ENCODE results near the gene TMEM248. TPM values are rescaled to one million over a fixed set of nuclear protein-coding genes. Genes with fewer than 3 reads are reported as not detected.

TMEM248 gene
- total and polyA plus RNA-seq, 2 of the 13 experiments (the other 11 are each of a cell fraction or from before 2014, with no cell fraction given), result 54.3 to 109 TPM

GRCh38 chr7:66920769-66921395 lies at the start of gene TMEM248 (continued):
- peak; percentile 79; the same call in 1 of the 2 replicates for TF ChIP-seq LBX2 (CRISPR knock-in tag; IDR thresholded peaks at IDR 0.05; ENCODE audit: borderline replicate concordance)
- peak; percentile 81; the same call in 1 of the 2 replicates for TF ChIP-seq KDM5A (IDR thresholded peaks at IDR 0.05; ENCODE audit: borderline replicate concordance, low read length)
- peak; percentile 96; the same call in 1 of the 2 replicates for TF ChIP-seq ZMYM2 (CRISPR knock-in tag; IDR thresholded peaks at IDR 0.05)
- TF ChIP-seq ZBTB25 (CRISPR knock-in tag; IDR thresholded peaks at IDR 0.05), result peak; percentile 73; the same call in 1 of the 2 replicates
- TF ChIP-seq ZNF503 (CRISPR knock-in tag; IDR thresholded peaks at IDR 0.05), result peak; percentile 75
- peak; percentile 71; the same call in 1 of the 2 replicates for TF ChIP-seq HOXD1 (CRISPR knock-in tag; IDR thresholded peaks at IDR 0.05)
- TF ChIP-seq BRF2 (CRISPR knock-in tag; IDR thresholded peaks at IDR 0.05), result peak; percentile 81; the same call in 1 of the 2 replicates
- TF ChIP-seq CHD2 (IDR thresholded peaks at IDR 0.05; ENCODE audit: low read depth, low read length), result no peak
- TF ChIP-seq ZUFSP (CRISPR knock-in tag; IDR thresholded peaks at IDR 0.05; ENCODE audit: borderline replicate concordance), result no peak
- peak; percentile 96; the same call in 1 of the 2 replicates for TF ChIP-seq ZNF784 (CRISPR knock-in tag; IDR thresholded peaks at IDR 0.05; ENCODE audit: borderline replicate concordance)
- peak; percentile 88; the same call in 1 of the 2 replicates for TF ChIP-seq ZNF253 (CRISPR knock-in tag; IDR thresholded peaks at IDR 0.05; ENCODE audit: borderline replicate concordance)
- peak; percentile 88 to 91 for TF ChIP-seq HMGXB4 (CRISPR knock-in tag; IDR thresholded peaks at IDR 0.05; ENCODE audit: borderline replicate concordance in 1 of 2, low read depth in 1 of 2)
- peak; percentile 33; the same call in 1 of the 2 replicates for TF ChIP-seq DPF2 (CRISPR knock-in tag; IDR thresholded peaks at IDR 0.05; ENCODE audit: borderline replicate concordance, low read depth)
- no peak for TF ChIP-seq ZNF564 (CRISPR knock-in tag; IDR thresholded peaks at IDR 0.05)
- peak; percentile 80 for TF ChIP-seq YY1 (IDR thresholded peaks at IDR 0.05; ENCODE audit: insufficient read depth, insufficient replicate concordance, low read depth, low read length)
- no peak for TF ChIP-seq ZNF576 (CRISPR knock-in tag; IDR thresholded peaks at IDR 0.05)
- peak; percentile 76; the same call in 1 of the 2 replicates for TF ChIP-seq ZSCAN22 (CRISPR knock-in tag; IDR thresholded peaks at IDR 0.05)
- no peak for TF ChIP-seq NCOA5 (CRISPR knock-in tag; IDR thresholded peaks at IDR 0.05)
